ENCODE results near the gene TRABD2B. TPM values are rescaled to one million over a fixed set of nuclear protein-coding genes. Genes with fewer than 3 reads are reported as not detected.

Gene TRABD2B
- total RNA-seq, 2 donors from 2014 or later = 2.6 to 4.3 TPM

DNA sequence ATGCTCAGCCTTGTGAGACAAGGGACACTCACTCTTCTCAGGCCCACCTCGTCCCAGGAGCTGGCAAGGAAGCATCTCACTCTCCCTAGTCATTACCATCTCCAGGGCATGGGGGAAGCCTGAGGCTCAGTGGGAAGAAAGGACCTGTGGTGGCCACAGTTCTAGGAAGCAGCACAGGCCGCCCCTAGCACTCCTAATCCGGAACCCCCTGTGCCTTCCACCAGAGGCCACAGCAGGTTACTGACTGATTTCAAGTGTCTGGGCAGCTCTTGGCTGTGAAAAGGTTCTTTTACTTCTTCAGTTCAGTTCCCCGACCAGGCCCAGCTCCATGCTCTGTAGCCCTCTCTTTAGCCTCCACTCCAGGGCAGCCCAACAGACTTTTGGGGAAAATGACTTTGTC lies 84.4 kb downstream of the TRABD2B start:
- ATAC-seq (no peak), DNase-seq (no peak)
- WGBS, 2 donors = 38 to 62% methylated on average over 2 to 3 of the region's 4 CpGs
- Histone ChIP-seq H3K36me3 (replicated peaks in 1 of 2; ENCODE audit: insufficient read depth in 1 of 2, low read depth in 2 of 2) (no peaks in the 10 kb centered on the region), H3K4me1 (no peaks in the 10 kb centered on the region), H3K4me3 (no peak overlapping the region), H3K9me3 (no peaks in the 10 kb centered on the region), H3K27me3 (no peaks in the 10 kb centered on the region), H3K27ac (no peak overlapping the region)
- no peak for TF ChIP-seq POLR2A (IDR thresholded peaks at IDR 0.05)
- no peak for TF ChIP-seq CTCF (IDR thresholded peaks at IDR 0.05)
- intact Hi-C loops (cut with DNase I) = no loop called here

DNA sequence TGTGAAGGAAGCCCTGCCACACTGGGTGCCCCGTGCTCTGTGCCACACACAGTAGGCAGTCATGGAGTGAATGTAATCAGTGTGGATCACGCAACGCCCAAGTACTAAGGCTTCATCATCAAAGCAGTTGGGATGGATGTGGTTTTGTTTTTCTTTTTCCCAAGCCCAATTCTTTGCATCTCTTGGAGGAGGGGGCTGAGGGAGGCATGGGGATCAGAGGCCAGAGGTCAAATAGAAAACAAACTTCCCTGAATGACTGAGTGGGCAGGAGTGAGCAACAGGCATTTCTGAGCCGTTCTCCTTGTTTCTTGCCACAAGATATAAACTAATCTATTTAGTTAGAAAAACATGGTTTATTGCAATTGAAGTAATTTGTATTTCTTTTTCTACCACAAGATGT lies 85.3 kb downstream of the TRABD2B start:
- no peaks in the 10 kb centered on the region for H3K27me3 ChIP-seq
- intact Hi-C loops (cut with DNase I) = no loop called here
- H3K4me1 ChIP-seq = no peaks in the 10 kb centered on the region
- no peak overlapping the region for H3K4me3 ChIP-seq
- H3K9me3 ChIP-seq = no peaks in the 10 kb centered on the region
- TF ChIP-seq CTCF (IDR thresholded peaks at IDR 0.05) (no peak), POLR2A (IDR thresholded peaks at IDR 0.05) (no peak)
- no peak overlapping the region for H3K27ac ChIP-seq
- no peak for ATAC-seq
- DNase-seq = no peak
- 72 to 75% methylated on average over 4 of the region's 4 CpGs for WGBS, 2 donors
- H3K36me3 ChIP-seq (replicated peaks in 1 of 2; ENCODE audit: insufficient read depth in 1 of 2, low read depth in 2 of 2) = no peaks in the 10 kb centered on the region

DNA sequence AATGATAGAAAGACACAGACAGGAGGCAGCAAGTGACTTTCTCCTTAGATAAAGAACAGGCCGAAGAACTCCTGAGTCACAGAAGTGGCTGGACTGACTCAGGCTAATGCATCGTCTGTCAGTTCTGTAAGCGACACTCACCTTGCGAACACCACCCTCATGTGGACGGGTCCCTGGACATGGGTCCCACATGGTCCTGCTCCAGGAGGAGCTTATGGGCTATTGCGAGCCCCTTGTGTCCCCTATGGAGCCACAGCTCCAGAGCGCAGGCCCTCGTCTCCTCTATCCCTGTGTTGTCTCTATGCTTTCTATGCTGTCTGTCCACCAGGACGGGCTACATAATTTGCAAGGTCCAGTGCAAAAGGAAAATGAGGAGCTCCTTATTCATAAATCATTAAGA lies 85.8 kb downstream of the TRABD2B start:
- TF ChIP-seq POLR2A (IDR thresholded peaks at IDR 0.05) (no peak), CTCF (IDR thresholded peaks at IDR 0.05) (no peak)
- no peak overlapping the region for H3K4me3 ChIP-seq
- 79% methylated on average over 6 to 9 of the region's 9 CpGs for WGBS, 2 donors
- intact Hi-C loops (cut with DNase I) = no loop called here
- no peaks in the 10 kb centered on the region for H3K27me3 ChIP-seq
- ATAC-seq (no peak), DNase-seq (no peak)
- no peaks in the 10 kb centered on the region for H3K36me3 ChIP-seq (replicated peaks in 1 of 2; ENCODE audit: insufficient read depth in 1 of 2, low read depth in 2 of 2)
- no peak overlapping the region for H3K27ac ChIP-seq
- no peaks in the 10 kb centered on the region for H3K4me1 ChIP-seq
- no peaks in the 10 kb centered on the region for H3K9me3 ChIP-seq

DNA sequence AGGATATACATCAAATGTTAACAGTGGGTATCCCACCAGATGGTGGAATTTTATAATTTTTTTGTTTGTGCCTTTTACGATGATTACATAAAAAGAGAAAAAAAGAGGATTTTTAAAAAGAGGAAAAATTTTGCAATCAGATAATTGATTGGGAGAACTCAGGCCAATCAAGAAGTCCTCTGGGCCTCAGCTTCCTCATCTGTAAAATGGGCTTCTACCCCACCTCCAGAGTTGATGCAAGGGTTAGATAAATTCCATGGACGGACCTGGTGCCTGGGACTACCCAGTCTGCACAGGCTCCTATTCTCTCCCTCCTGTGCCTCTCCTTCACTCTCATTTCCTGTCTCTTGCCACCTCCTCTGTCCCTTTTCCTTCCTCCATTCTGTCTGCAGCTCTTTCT lies 88.9 kb downstream of the TRABD2B start:
- Histone ChIP-seq H3K9me3 (no peaks in the 10 kb centered on the region), H3K4me1 (peaks cover 11% of the 10 kb centered on the region), H3K27ac (no peak overlapping the region), H3K4me3 (no peak overlapping the region), H3K27me3 (no peaks in the 10 kb centered on the region), H3K36me3 (replicated peaks in 1 of 2; ENCODE audit: insufficient read depth in 1 of 2, low read depth in 2 of 2) (no peaks in the 10 kb centered on the region)
- DNase-seq (no peak), ATAC-seq (no peak)
- TF ChIP-seq POLR2A (IDR thresholded peaks at IDR 0.05) (no peak), CTCF (IDR thresholded peaks at IDR 0.05) (no peak)
- WGBS, 2 donors = 78 to 82% methylated on average over 2 of the region's 2 CpGs
- intact Hi-C loops (cut with DNase I) = no loop called here

DNA sequence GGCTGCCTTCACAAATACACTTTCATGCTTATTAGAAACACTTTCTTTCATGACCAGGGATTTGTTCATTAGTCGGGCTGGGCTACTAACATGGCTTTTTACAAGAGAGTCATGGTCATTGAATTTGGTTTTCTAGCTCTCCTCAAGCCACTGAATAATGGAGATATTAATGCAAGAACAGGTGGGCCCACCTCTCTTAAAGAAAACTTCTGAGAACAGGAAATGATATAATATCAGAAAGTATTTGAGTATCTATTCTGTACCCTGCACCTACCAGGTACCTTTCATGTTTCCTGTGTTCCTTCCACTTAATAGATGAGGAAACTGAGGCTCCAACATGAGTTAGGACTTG lies 90.0 kb downstream of the TRABD2B start:
- ATAC-seq (no peak), DNase-seq (no peak)
- no peak overlapping the region for H3K27ac ChIP-seq
- intact Hi-C loops (cut with DNase I) = no loop called here
- H3K27me3 ChIP-seq = no peaks in the 10 kb centered on the region
- no peak overlapping the region for H3K4me3 ChIP-seq
- WGBS, 2 donors = 56 to 60% methylated on average over 1 of the region's 1 CpG
- TF ChIP-seq CTCF (IDR thresholded peaks at IDR 0.05) (no peak), POLR2A (IDR thresholded peaks at IDR 0.05) (no peak)
- no peaks in the 10 kb centered on the region for H3K9me3 ChIP-seq
- H3K36me3 ChIP-seq (replicated peaks in 1 of 2; ENCODE audit: insufficient read depth in 1 of 2, low read depth in 2 of 2) = no peaks in the 10 kb centered on the region
- H3K4me1 ChIP-seq = peaks cover 11% of the 10 kb centered on the region

Measured in body of pancreas (tissue), 4 donors.